NB4 (cell line): ENCODE results near the gene MYO1A.
"Not testable (repeated sequence)": the region's sequence is repeated elsewhere in the genome, so short reads cannot be mapped to it uniquely, and the experiment has no call there.

Source experiments
- DNase-seq: peaks from one replicate; pipeline ENCODE4 v3.0.0; 2010; ENCODE audit warnings: low read depth
- H3K4me3 ChIP-seq: one replicate; pipeline ENCODE4 v1.5.1; 2011; ENCODE audit warnings: mild to moderate bottlenecking, low read depth, low read length, moderate library complexity
- CTCF ChIP-seq: IDR thresholded peaks from one replicate; pipeline ENCODE4 v1.5.1; 2012; ENCODE audit warnings: low read depth, low read length
- MAX ChIP-seq: IDR thresholded peaks from 2 replicates; pipeline ENCODE4 v1.6.1; 2011; ENCODE audit warnings: low read depth, low read length
- MYC ChIP-seq: IDR thresholded peaks from 2 replicates; pipeline ENCODE4 v1.6.1; 2011; ENCODE audit warnings: low read depth, low read length
- POLR2A ChIP-seq: IDR thresholded peaks from 2 replicates; pipeline ENCODE4 v1.6.1; 2011; ENCODE audit warnings: mild to moderate bottlenecking; ENCODE audit not compliant: insufficient read length; ENCODE audit errors: extremely low read depth

Gene MYO1A

GRCh38 chr12:57078519-57079404, 28.8 kb upstream of the MYO1A start, which contains the start of gene NEMP1:
TSS of gene NEMP1 (minus strand) at chr12:57078791. CDS start at chr12:57078745, 46 bp downstream.
- TF ChIP-seq MYC (peak; percentile 16; the same call in 1 of the 2 replicates), MAX (peak; percentile 88), CTCF (no peak), POLR2A (peak; percentile 77)
- peak within 1 kb of the TSS; percentile 86 for H3K4me3 ChIP-seq
- DNase-seq, result peak; percentile 100

GRCh38 chr12:57073566-57074450, 23.9 kb upstream of the MYO1A start:
- DNase-seq, H3K4me3 ChIP-seq: not testable (repeated sequence)

- H3K4me3 ChIP-seq, result no peak overlapping the region
- TF ChIP-seq MYC (no peak), POLR2A (no peak), CTCF (no peak), MAX (no peak)
Observed at GRCh38 chr12:57072661-57073060, 22.7 kb upstream of the MYO1A start.

DNA sequence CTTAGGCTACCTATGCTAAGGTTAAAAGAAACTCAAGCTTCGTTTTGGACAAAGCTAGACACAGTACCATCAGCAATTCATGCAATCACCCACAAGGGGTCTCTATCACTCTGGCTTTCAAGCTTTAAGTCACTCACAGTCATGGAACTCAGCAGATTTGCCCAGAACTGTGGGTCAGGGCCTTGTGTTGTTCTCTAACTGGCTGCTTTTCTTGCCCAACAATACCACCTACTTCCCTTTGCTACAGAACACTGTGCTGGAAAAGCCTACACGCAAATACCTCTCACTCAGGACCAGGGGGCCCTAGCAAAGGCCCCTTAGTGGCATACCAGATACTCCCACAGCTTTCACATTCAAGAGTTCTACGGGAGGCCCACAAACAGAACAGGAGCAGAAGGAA, 19.6 kb upstream of the MYO1A start:
- TF ChIP-seq MYC (peak; percentile 34; the same call in 1 of the 2 replicates), CTCF (peak; percentile 92), MAX (peak; percentile 69), POLR2A (no peak)
- H3K4me3 ChIP-seq, result no peak overlapping the region
- peak; percentile 97 for DNase-seq

More at GRCh38 chr12:57072661-57073060, 22.7 kb upstream of the MYO1A start:
- DNase-seq, result no peak

- no peak for DNase-seq
- TF ChIP-seq CTCF, result no peak
- no peak for TF ChIP-seq MYC
- no peak for TF ChIP-seq MAX
- TF ChIP-seq POLR2A, result no peak
- H3K4me3 ChIP-seq, result no peak overlapping the region
Observed at GRCh38 chr12:57066245-57066644, 16.3 kb upstream of the MYO1A start.
